Measurements from ENCODE around the gene GRIA4.

The GRIA4 gene

DNA sequence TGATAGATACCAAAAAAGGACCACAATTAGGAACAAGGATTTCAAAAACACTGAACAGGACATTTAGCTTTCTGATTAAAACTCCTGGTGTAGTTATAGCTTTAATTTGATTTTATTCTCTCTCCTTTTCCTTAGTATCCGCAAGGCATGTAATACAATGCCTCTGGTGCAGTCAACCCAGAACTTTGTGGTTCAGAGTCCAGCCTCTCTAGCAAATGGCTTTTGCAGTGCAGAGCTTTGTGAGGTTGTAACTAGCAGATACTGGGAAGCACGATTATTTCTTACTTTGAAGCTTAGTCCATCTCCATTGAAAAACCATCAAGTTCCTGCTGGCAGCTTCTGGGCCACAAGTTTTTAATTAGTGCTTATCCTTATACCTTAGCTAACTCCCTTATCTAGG lies 79.8 kb downstream of the GRIA4 start:
- Histone ChIP-seq H3K4me3 (ENCODE audit: insufficient read depth, low read length, poor library complexity, severe bottlenecking) (no peak overlapping the region), H2AFZ (ENCODE audit: low read depth, low read length, severe bottlenecking) (no peak overlapping the region)

GRCh38 chr11:105690467-105690866 lies 80.6 kb downstream of the GRIA4 start:
- no peaks in the 10 kb centered on the region for H3F3A ChIP-seq (ENCODE audit: insufficient read depth)
- H3K4me3 ChIP-seq (ENCODE audit: insufficient read depth, low read length, poor library complexity, severe bottlenecking): no peak overlapping the region
- no peak overlapping the region for H3K9ac ChIP-seq (ENCODE audit: low read length)
- no peak for TF ChIP-seq EZH2phosphoT487 (conservative IDR thresholded peaks at IDR 0.05; ENCODE audit: low read length)
- no peak for TF ChIP-seq CTCF (IDR thresholded peaks at IDR 0.05; ENCODE audit: insufficient read depth, low read length, poor library complexity, severe bottlenecking)
- H3K27me3 ChIP-seq (ENCODE audit: low read length): no peaks in the 10 kb centered on the region
- H3K36me3 ChIP-seq (ENCODE audit: low read length): no peaks in the 10 kb centered on the region
- H3K4me2 ChIP-seq (ENCODE audit: low read depth, low read length, poor library complexity, severe bottlenecking): no peak overlapping the region
- no peak overlapping the region for H2AFZ ChIP-seq (ENCODE audit: low read depth, low read length, severe bottlenecking)
- H3K79me2 ChIP-seq (ENCODE audit: insufficient read depth, low read length): no peaks in the 10 kb centered on the region
- H4K20me1 ChIP-seq (ENCODE audit: low read depth, low read length): no peaks in the 10 kb centered on the region
- H3K9me2 ChIP-seq (replicated peaks; ENCODE audit: insufficient read depth, low read length): no peaks in the 10 kb centered on the region; the same call in 1 of the 2 replicates
- H3K27ac ChIP-seq (ENCODE audit: low read depth, low read length): no peak overlapping the region
- H3K9me3 ChIP-seq (ENCODE audit: insufficient read depth, low read length): no peaks in the 10 kb centered on the region

More for the DNA sequence above, 79.8 kb downstream of the GRIA4 start:
- no peak overlapping the region for H3K9ac ChIP-seq (ENCODE audit: low read length)
- no peaks in the 10 kb centered on the region for H3K27me3 ChIP-seq (ENCODE audit: low read length)
- TF ChIP-seq CTCF (IDR thresholded peaks at IDR 0.05; ENCODE audit: insufficient read depth, low read length, poor library complexity, severe bottlenecking) (no peak), EZH2phosphoT487 (conservative IDR thresholded peaks at IDR 0.05; ENCODE audit: low read length) (no peak)
- H3K27ac ChIP-seq (ENCODE audit: low read depth, low read length): no peak overlapping the region
- no peaks in the 10 kb centered on the region for H3K79me2 ChIP-seq (ENCODE audit: insufficient read depth, low read length)
- H3K4me2 ChIP-seq (ENCODE audit: low read depth, low read length, poor library complexity, severe bottlenecking): no peak overlapping the region
- H3K36me3 ChIP-seq (ENCODE audit: low read length): no peaks in the 10 kb centered on the region
- no peaks in the 10 kb centered on the region for H4K20me1 ChIP-seq (ENCODE audit: low read depth, low read length)
- H3F3A ChIP-seq (ENCODE audit: insufficient read depth): no peaks in the 10 kb centered on the region
- no peaks in the 10 kb centered on the region; the same call in 1 of the 2 replicates for H3K9me2 ChIP-seq (replicated peaks; ENCODE audit: insufficient read depth, low read length)
- no peaks in the 10 kb centered on the region for H3K9me3 ChIP-seq (ENCODE audit: insufficient read depth, low read length)

DNA sequence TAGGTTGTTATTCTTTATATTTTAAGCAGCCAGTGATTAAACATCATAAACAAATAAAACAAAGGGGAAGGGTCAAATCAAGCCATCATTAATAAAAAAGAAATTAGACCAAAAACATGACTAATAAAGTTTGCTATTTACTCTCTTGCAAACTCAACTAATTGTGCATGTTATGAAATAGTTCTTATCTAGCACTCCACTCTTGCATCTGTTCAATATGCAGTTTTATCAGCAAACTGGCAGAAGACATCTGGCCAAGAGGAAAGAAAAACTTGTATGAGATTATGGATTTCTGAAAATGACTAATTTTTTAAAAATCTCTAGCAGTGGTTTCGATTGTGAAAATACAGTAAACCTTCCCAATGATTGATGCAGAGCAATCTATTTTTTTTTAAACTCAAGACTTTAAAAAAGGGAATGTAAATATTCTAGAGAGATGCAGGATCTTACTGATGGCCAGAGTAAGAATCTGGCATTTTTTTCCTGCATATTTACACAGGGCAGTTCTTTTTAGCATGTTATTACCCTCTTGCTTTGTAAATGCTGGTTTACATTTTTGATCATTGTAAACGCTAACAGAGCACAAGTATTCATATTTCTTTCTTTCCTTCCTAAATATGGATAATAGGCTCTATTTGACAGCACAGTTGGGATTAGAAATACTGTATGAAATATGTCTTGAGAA lies 83.3 kb downstream of the GRIA4 start:
- Histone ChIP-seq H3K79me2 (ENCODE audit: insufficient read depth, low read length) (no peaks in the 10 kb centered on the region), H3K4me2 (ENCODE audit: low read depth, low read length, poor library complexity, severe bottlenecking) (no peak overlapping the region), H2AFZ (ENCODE audit: low read depth, low read length, severe bottlenecking) (no peak overlapping the region), H3K4me3 (ENCODE audit: insufficient read depth, low read length, poor library complexity, severe bottlenecking) (no peak overlapping the region), H3F3A (ENCODE audit: insufficient read depth) (no peaks in the 10 kb centered on the region), H3K9ac (ENCODE audit: low read length) (no peak overlapping the region), H3K27ac (ENCODE audit: low read depth, low read length) (no peak overlapping the region), H3K9me2 (replicated peaks; ENCODE audit: insufficient read depth, low read length) (no peaks in the 10 kb centered on the region), H3K9me3 (ENCODE audit: insufficient read depth, low read length) (no peaks in the 10 kb centered on the region), H3K27me3 (ENCODE audit: low read length) (no peaks in the 10 kb centered on the region), H3K36me3 (ENCODE audit: low read length) (no peaks in the 10 kb centered on the region), H4K20me1 (ENCODE audit: low read depth, low read length) (no peaks in the 10 kb centered on the region)
- TF ChIP-seq CTCF (IDR thresholded peaks at IDR 0.05; ENCODE audit: insufficient read depth, low read length, poor library complexity, severe bottlenecking) (no peak), EZH2phosphoT487 (conservative IDR thresholded peaks at IDR 0.05; ENCODE audit: low read length) (no peak)
